Activated naive CD4-positive, alpha-beta T cell treated with anti-CD3 and anti-CD28 coated beads, Interleukin-2, amount 50 U/mL, for 72 hours (primary cell): ENCODE results near the gene GRIN3B. TPM values are rescaled to one million over a fixed set of nuclear protein-coding genes. Genes with fewer than 3 reads are reported as not detected.
"Not testable (repeated sequence)": the region's sequence is repeated elsewhere in the genome, so short reads cannot be mapped to it uniquely, and the experiment has no call there.

ENCODE experiments used
- ATAC-seq, 2 donors: fragments of 150-1000 bp; cut with Tn5 transposase; 2 replicates each; pipeline ENCODE4 v1.10.0; 2021; ENCODE audit warnings: mild to moderate bottlenecking in 2 of 2, moderate library complexity in 2 of 2
- DNase-seq, 2 donors: peaks; one replicate each; pipeline ENCODE4 v3.0.0; 2021 to 2022; ENCODE audit warnings: low spot score in 2 of 2
- H3K27ac Mint-ChIP-seq, 2 donors: one replicate each; pipeline ENCODE4 v1.8.0; 2022; ENCODE audit warnings: mild to moderate bottlenecking in 2 of 2, mixed read lengths in 2 of 2
- H3K36me3 Mint-ChIP-seq, 2 donors: one replicate each; pipeline ENCODE4 v1.8.0; 2022; ENCODE audit warnings: mixed read lengths in 2 of 2
- H3K9me3 Mint-ChIP-seq, 2 donors: one replicate each; pipeline ENCODE4 v1.8.0; 2022; ENCODE audit warnings: mixed read lengths in 2 of 2
- total RNA-seq, 2 donors: library from RNA; stranded (reverse); gene quantifications; one replicate each; pipeline ENCODE4 v1.2.3, GENCODE V29; 2022

The GRIN3B gene
- total RNA-seq, 2 donors from 2014 or later: 0.07 to 0.19 TPM

DNA sequence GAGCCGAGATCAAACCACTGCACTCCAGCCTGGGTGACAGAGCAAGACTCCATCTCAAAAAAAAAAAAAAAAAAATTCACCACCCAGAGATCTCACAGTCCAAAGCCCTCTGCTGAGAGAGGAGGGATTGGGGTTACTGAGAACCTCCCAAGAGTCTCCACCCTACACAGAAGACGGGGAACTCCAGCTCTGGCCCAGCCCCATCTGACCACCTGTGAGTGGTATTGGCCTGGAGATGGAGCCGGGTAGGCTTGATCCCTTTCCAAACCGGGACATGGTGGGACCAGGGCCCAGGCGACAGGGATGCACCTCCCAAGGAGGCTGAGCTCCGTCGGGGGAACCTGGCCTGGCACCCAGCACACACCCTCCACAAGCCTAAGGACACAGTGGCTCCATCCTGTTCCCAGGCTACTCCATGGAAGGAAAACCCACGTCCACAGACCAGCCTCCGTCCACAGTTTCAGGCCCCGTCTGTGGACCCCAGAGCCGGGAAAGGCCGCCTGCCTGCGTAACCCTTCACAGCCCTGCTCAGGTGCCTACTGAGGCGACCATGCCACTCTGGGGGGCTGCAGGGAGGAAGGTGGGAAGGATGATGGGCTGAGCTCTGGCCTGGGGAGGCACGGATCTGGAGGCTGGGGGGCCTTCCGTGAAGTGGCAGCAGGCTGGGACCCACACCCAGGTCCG is 18.9 kb downstream of the GRIN3B start:
- no peak for ATAC-seq
- H3K9me3 Mint-ChIP-seq: no peaks in the 10 kb centered on the region
- peaks cover 5 to 7% of the 10 kb centered on the region in 2 donors for H3K36me3 Mint-ChIP-seq
- DNase-seq: no peak
- peak overlapping the region; percentile 82 to 100 for H3K27ac Mint-ChIP-seq

DNA sequence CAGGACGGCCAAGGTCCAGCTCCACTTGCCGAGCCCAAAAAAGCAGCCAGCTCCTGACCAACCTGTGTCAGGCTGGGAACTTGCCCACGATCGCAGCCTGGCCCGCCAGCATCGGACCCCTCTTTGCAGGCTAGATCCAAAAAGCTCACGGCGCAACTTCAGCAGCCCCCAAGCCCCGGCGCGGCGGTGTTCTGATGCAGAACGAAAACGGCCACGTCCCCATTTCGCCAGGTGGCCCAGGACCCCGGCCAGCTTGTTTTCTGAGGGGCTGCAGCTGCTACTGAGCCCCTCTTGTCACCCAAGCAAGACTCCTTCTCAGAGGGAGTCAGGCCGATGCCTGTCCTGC is 19.4 kb downstream of the GRIN3B start:
- no peak for ATAC-seq
- no peaks in the 10 kb centered on the region for H3K9me3 Mint-ChIP-seq
- peak overlapping the region; percentile 97 to 100 for H3K27ac Mint-ChIP-seq
- no peak for DNase-seq
- peaks cover 5 to 7% of the 10 kb centered on the region in 2 donors for H3K36me3 Mint-ChIP-seq

DNA sequence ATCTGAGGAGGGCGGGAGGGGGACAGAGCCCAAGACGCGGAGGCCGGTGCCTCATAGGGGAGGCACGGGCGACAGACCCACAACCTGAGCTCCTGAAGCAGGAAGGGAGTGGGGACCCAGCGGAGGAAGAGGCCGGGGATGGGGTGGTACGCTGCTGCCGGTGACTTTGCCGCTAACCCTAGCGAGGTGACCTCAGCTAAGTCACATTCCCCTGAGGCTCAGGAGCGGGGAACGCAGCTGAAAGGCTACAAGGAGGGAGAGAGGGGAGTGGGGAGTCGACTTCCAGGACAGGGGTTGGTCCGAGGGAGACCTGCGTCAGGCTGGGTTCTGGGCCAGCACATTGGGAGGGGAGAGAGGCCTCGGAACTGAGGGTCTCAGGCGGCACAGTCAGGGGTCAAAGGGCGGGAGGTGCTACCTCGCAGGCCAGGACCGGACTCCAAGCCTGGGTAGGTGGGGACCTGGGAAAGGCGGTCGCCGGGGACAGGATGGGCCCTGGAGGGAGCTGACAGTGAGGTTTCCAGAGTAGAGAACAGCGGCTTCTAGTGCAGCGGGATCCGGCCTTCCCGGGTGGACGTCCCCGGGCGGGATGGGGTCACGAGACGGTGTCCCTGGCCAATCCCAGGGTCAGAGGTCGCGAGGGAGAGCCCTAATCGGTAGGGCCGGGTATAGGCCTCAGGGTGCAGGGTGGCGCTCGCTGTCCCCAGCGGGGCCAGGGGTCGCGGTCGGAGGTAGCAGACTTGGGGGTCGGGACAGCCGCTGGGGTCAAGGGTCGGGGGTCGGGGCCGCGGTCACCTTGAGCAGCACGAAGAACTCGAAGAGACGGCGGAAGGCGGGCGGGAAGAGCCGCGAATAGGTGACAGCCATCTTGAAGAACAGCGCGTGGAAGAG is 20.0 kb downstream of the GRIN3B start:
- Mint-ChIP-seq H3K27ac (peak overlapping the region; percentile 97 to 100), H3K36me3 (peaks cover 5 to 7% of the 10 kb centered on the region in 2 donors), H3K9me3 (no peaks in the 10 kb centered on the region)
- DNase-seq (no peak), ATAC-seq (peak in 1 of 2 donors; percentile 10)

DNA sequence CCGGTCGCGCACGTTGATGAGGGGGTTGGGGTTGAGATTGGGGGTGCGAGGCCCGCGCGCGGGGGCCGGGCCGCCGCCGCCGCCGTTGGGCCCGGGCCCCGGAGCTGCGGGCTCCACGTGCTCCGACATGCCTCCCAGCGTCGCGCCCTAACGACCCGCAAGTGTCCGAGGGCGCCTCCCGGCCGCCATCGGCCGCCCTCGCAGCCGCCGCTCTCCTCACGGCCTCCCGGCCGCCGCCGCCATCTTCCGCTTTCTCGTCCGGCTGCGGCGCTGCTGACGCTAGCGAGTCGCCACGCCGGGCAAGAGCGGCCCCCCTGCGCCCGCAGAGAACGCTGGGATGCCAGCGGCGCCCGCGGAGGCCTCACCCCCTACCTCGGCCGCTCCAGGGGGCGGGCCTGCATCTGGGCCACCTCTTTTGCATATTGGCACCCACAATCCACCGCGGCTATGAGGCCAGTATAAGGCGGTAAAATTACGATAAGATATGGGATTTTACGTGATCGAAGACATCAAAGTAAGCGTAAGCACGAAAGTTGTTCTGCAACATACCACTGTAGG is 20.7 kb downstream of the GRIN3B start, which contains the start of gene TMEM259:
Gene TMEM259 (minus strand): TSS at position 256 of the 558 bp plus-strand sequence. CDS start 127 bp downstream, at position 129.
- Mint-ChIP-seq H3K27ac (peak within 1 kb of the TSS; percentile 99 to 100), H3K36me3 (peaks cover 5 to 7% of the 10 kb centered on the region in 2 donors), H3K9me3 (no peaks in the 10 kb centered on the region)
- peak; percentile 96 to 97 for DNase-seq
- peak; percentile 88 to 90 for ATAC-seq

GRCh38 chr19:1023883-1024188 is 23.6 kb downstream of the GRIN3B start:
- ATAC-seq, H3K9me3 Mint-ChIP-seq, DNase-seq, H3K27ac Mint-ChIP-seq: not testable (repeated sequence)
- H3K36me3 Mint-ChIP-seq: peaks cover 13 to 15% of the 10 kb centered on the region in 2 donors

DNA sequence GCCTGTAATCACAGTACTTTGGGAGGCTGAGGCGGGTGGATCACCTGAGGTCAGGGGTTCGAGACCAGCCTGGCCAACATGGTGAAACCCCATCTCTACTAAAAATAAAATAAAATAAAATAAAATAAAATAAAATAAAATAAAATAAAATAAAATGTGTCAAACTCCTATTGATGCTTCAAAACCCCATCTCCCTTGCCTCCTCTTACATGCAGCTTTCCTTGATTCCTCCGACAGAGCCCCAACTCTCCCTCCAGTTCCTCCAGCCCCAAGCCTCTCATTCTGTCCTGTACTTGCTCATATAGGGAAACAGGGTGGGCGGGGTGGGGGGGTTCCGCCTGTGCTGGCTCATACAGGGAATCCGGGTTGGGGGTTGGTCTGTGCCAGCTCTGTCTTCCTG is 24.9 kb downstream of the GRIN3B start:
- H3K27ac Mint-ChIP-seq, ATAC-seq, H3K9me3 Mint-ChIP-seq, DNase-seq: not testable (repeated sequence)
- peaks cover 9 to 17% of the 10 kb centered on the region in 2 donors for H3K36me3 Mint-ChIP-seq

DNA sequence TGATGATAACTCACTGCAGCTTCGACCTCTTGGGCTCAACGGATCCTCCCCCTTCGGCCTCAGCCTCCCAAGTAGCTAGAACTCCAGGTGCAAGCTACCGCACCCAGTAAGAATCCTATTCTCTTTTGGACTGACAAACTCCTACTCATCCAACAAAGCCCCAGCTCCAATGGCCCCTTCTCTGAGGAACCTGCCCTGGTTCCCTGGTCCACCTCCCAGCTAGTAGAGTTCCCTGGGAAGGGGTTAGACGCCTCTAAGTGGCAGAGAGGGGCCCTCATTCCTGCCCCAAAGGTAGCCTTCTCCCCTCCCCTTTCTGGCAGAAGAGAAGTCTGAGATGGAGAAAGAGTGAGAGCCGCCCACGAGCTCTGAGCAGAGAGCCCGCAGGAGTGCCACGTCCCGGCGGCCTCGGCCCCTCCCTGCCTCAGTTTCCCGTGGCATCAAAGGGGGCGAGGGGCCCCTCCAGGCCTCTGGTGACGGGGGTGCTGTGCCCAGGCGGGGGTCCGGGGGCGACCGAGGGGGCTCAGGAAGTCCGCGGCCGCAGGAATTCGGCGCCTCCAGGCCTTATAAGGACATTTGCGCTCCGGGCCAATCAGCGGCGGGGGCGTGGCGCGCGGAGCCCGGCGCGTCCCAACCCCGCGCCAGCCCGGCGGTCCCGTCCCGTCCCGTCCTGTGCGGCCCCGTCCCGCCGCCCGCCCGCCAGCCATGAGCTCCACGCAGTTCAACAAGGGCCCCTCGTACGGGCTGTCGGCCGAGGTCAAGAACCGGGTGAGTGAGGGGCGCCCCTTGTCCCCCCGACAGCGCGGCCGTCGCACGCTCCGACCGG is 26.0 kb downstream of the GRIN3B start, which contains the start of gene CNN2:
Gene CNN2 (plus strand): TSS at position 649 of the 823 bp plus-strand sequence. CDS start 54 bp downstream, at position 703.
- peak within 1 kb of the TSS; percentile 86 to 90 for H3K27ac Mint-ChIP-seq
- peak; percentile 71 to 83 for ATAC-seq
- peak; percentile 79 to 85 for DNase-seq
- H3K36me3 Mint-ChIP-seq: peaks cover 6 to 20% of the 10 kb centered on the region in 2 donors
- H3K9me3 Mint-ChIP-seq: no peaks in the 10 kb centered on the region

- Mint-ChIP-seq H3K9me3 (no peaks in the 10 kb centered on the region), H3K36me3 (peaks cover 7 to 20% of the 10 kb centered on the region in 2 donors), H3K27ac (peak overlapping the region; percentile 86 to 90)
- DNase-seq: no peak
- peak in 1 of 2 donors; percentile 4 for ATAC-seq
Observed at GRCh38 chr19:1026783-1027649, 26.8 kb downstream of the GRIN3B start.

DNA sequence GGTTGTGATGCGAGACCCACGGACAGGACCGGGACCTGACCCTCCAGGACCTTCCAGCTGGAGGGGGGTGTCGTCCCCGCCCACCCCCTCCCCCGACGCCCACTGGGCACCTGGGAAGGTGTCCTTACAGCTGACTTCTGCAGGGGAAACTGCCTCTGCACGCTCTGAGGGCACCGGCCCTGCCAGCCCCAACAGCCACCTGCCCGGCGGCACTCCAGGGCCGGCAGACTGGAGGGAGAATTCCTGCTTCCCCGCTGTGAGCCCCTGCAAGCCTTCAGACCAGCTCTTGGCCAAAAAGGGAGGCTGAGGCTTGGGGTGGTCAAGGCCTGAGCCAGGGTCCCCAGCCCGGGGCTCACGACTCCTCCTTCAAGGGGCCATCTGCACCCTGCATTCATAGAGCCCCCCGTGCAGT is 27.4 kb downstream of the GRIN3B start:
- DNase-seq (no peak), ATAC-seq (no peak)
- H3K9me3 Mint-ChIP-seq: no peaks in the 10 kb centered on the region
- H3K27ac Mint-ChIP-seq: peak overlapping the region in 1 of 2 donors; percentile 86
- peaks cover 13 to 26% of the 10 kb centered on the region in 2 donors for H3K36me3 Mint-ChIP-seq

GRCh38 chr19:1028062-1028926 is 28.1 kb downstream of the GRIN3B start:
- Mint-ChIP-seq H3K27ac (peak overlapping the region in 1 of 2 donors; percentile 86), H3K36me3 (peaks cover 19 to 26% of the 10 kb centered on the region in 2 donors)

GRCh38 chr19:1032264-1032867 is 32.1 kb downstream of the GRIN3B start:
- H3K36me3 Mint-ChIP-seq: peaks cover 22 to 40% of the 10 kb centered on the region in 2 donors
- ATAC-seq: no peak
- peaks cover 0 to 4% of the 10 kb centered on the region in 2 donors for H3K9me3 Mint-ChIP-seq
- DNase-seq: no peak
- no peak overlapping the region for H3K27ac Mint-ChIP-seq

More at GRCh38 chr19:1028062-1028926, 28.1 kb downstream of the GRIN3B start:
- DNase-seq (no peak), ATAC-seq (peak; percentile 29 to 56)
- peaks cover 0 to 2% of the 10 kb centered on the region in 2 donors for H3K9me3 Mint-ChIP-seq

GRCh38 chr19:1035998-1036621 is 35.9 kb downstream of the GRIN3B start:
- ATAC-seq (no peak), DNase-seq (no peak)
- Mint-ChIP-seq H3K27ac (peak overlapping the region in 1 of 2 donors; percentile 22), H3K36me3 (peaks cover 13 to 56% of the 10 kb centered on the region in 2 donors), H3K9me3 (peaks cover 0 to 4% of the 10 kb centered on the region in 2 donors)

GRCh38 chr19:1037621-1038064 is 37.4 kb downstream of the GRIN3B start:
- ATAC-seq (no peak), DNase-seq (no peak)
- Mint-ChIP-seq H3K9me3 (peaks cover 0 to 4% of the 10 kb centered on the region in 2 donors), H3K27ac (peak overlapping the region; percentile 86 to 87), H3K36me3 (peaks cover 8 to 49% of the 10 kb centered on the region in 2 donors)
